DMS153 (cell line): ENCODE measurements around the gene CAPZB.

Source experiments
- DNase-seq: peaks from one replicate; lab custom pipeline; 2025; lab: John Stamatoyannopoulos, UW

CAPZB gene

GRCh38 chr1:19367584-19368041, 117.7 kb downstream of the CAPZB start:
- no peak for DNase-seq

GRCh38 chr1:19366599-19367536, 118.5 kb downstream of the CAPZB start:
- DNase-seq, result no peak

- no peak for DNase-seq
Measured at GRCh38 chr1:19365721-19366120, 119.6 kb downstream of the CAPZB start.

GRCh38 chr1:19363536-19364152, 121.7 kb downstream of the CAPZB start:
- no peak for DNase-seq

- no peak for DNase-seq
Measured at GRCh38 chr1:19361611-19362147, 123.7 kb downstream of the CAPZB start.

GRCh38 chr1:19360843-19361610, 124.3 kb downstream of the CAPZB start:
- DNase-seq, result peak; percentile 43

- DNase-seq, result no peak
Measured at GRCh38 chr1:19360432-19360831, 124.9 kb downstream of the CAPZB start.

GRCh38 chr1:19360016-19360415, 125.3 kb downstream of the CAPZB start:
- no peak for DNase-seq

- DNase-seq, result no peak
Measured at GRCh38 chr1:19359357-19359756, 126.0 kb downstream of the CAPZB start.

- no peak for DNase-seq
Measured at GRCh38 chr1:19358710-19359109, 126.6 kb downstream of the CAPZB start.

GRCh38 chr1:19357299-19357986, 127.9 kb downstream of the CAPZB start:
- DNase-seq, result no peak

GRCh38 chr1:19356266-19356665, 129.1 kb downstream of the CAPZB start:
- peak; percentile 93 for DNase-seq

- DNase-seq, result peak; percentile 95
Measured at GRCh38 chr1:19354531-19354981, 130.8 kb downstream of the CAPZB start.

- peak; percentile 92 for DNase-seq
Measured at GRCh38 chr1:19353596-19353995, 131.7 kb downstream of the CAPZB start.

GRCh38 chr1:19352839-19353238, 132.5 kb downstream of the CAPZB start:
- no peak for DNase-seq

- no peak for DNase-seq
Measured at GRCh38 chr1:19351873-19352272, 133.5 kb downstream of the CAPZB start.

GRCh38 chr1:19350566-19350965, 134.8 kb downstream of the CAPZB start:
- DNase-seq, result no peak

GRCh38 chr1:19349999-19350398, 135.3 kb downstream of the CAPZB start:
- DNase-seq, result peak; percentile 90

GRCh38 chr1:19348441-19349198, 136.7 kb downstream of the CAPZB start:
- no peak for DNase-seq

- DNase-seq, result no peak
Measured at GRCh38 chr1:19347533-19348172, 137.7 kb downstream of the CAPZB start.
